ENCODE data around the gene KPNA6. TPM values are rescaled to one million over a fixed set of nuclear protein-coding genes. Genes with fewer than 3 reads are reported as not detected.

The KPNA6 gene
- total and polyA plus RNA-seq, 10 of the 15 experiments (the other 5 are each of a cell fraction or from before 2014, with no cell fraction given): 11.1 to 55.6 (median 25.9) TPM

DNA sequence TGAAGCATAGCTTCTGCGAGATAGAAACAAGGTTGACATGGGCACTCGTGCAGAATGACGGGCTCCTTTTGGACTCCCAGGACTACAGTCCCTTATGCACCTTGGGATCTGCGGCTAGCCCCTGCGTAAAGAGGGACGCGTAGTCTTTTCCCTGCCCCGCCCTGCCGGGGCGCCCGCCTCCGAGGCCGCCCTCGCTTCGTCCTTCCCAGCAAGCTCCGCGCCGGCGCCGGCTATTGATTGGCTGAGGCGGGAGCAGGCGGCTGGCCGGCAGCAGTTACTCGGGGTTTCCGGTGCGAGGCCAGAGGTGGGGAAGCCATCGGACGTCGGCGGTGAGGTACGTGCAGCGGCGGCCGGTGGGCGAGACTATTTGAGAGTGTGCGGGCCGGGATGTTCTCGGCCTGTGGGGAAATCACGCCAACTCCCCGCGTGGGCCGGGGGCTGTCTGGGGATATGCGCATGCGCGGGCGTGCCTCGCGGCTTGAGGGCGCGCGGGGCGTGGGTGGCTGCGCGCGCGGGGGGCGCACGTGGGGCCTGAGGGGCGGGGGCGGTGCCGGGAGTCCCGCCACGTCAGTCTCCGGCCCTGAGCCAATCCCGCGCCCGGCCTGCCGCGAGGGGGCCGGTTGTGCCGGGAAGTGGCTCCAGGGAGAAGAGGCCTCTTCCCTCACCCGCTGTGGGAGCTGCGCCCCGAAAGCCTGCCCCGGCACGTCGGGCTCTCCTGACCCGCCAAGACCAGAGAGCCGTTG is 71.8 kb downstream of the KPNA6 start, which contains the start of gene TXLNA (continued):
- TF ChIP-seq, protein P1, sequence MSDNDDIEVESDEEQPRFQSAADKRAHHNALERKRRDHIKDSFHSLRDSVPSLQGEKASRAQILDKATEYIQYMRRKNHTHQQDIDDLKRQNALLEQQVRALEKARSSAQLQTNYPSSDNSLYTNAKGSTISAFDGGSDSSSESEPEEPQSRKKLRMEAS (IDR thresholded peaks at IDR 0.05; ENCODE audit: low read depth, low read length): no peak; the same call in none of the 2 replicates
- peak; percentile 68 for TF ChIP-seq NR2C1 (IDR thresholded peaks at IDR 0.05)
- TF ChIP-seq, protein P2, sequence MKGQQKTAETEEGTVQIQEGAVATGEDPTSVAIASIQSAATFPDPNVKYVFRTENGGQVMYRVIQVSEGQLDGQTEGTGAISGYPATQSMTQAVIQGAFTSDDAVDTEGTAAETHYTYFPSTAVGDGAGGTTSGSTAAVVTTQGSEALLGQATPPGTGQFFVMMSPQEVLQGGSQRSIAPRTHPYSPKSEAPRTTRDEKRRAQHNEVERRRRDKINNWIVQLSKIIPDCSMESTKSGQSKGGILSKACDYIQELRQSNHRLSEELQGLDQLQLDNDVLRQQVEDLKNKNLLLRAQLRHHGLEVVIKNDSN (IDR thresholded peaks at IDR 0.05; ENCODE audit: borderline replicate concordance, extremely low read length, insufficient read depth, low read depth, low read length): peak; percentile 77
- no peak for TF ChIP-seq NR2C2 (IDR thresholded peaks at IDR 0.05; ENCODE audit: borderline replicate concordance, control insufficient read depth, insufficient read length, low read depth)
- TF ChIP-seq CHD4 (IDR thresholded peaks at IDR 0.05): no peak
- TF ChIP-seq, protein P3, sequence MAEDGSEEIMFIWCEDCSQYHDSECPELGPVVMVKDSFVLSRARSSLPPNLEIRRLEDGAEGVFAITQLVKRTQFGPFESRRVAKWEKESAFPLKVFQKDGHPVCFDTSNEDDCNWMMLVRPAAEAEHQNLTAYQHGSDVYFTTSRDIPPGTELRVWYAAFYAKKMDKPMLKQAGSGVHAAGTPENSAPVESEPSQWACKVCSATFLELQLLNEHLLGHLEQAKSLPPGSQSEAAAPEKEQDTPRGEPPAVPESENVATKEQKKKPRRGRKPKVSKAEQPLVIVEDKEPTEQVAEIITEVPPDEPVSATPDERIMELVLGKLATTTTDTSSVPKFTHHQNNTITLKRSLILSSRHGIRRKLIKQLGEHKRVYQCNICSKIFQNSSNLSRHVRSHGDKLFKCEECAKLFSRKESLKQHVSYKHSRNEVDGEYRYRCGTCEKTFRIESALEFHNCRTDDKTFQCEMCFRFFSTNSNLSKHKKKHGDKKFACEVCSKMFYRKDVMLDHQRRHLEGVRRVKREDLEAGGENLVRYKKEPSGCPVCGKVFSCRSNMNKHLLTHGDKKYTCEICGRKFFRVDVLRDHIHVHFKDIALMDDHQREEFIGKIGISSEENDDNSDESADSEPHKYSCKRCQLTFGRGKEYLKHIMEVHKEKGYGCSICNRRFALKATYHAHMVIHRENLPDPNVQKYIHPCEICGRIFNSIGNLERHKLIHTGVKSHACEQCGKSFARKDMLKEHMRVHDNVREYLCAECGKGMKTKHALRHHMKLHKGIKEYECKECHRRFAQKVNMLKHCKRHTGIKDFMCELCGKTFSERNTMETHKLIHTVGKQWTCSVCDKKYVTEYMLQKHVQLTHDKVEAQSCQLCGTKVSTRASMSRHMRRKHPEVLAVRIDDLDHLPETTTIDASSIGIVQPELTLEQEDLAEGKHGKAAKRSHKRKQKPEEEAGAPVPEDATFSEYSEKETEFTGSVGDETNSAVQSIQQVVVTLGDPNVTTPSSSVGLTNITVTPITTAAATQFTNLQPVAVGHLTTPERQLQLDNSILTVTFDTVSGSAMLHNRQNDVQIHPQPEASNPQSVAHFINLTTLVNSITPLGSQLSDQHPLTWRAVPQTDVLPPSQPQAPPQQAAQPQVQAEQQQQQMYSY (CRISPR knock-in tag; IDR thresholded peaks at IDR 0.05): no peak
- peak; percentile 97 for TF ChIP-seq PML (IDR thresholded peaks at IDR 0.05; ENCODE audit: low read length)
- peak in 1 of 2 experiments; percentile 14; a peak in 1 of 4 replicates for TF ChIP-seq CEBPB (IDR thresholded peaks at IDR 0.05; ENCODE audit: borderline replicate concordance in 1 of 2, low read depth in 2 of 2, low read length in 2 of 2)
- no peak for TF ChIP-seq KAT2A (conservative IDR thresholded peaks at IDR 0.05; ENCODE audit: control insufficient read depth, low read depth, low read length)
- 0 out of 2 replicates have a peak, but pooled peaks have one; percentile 7 for TF ChIP-seq SREBF1 (IDR thresholded peaks at IDR 0.05; ENCODE audit: low read length)
- no peak for TF ChIP-seq SUPT20H (IDR thresholded peaks at IDR 0.05; ENCODE audit: borderline replicate concordance, control insufficient read depth, low read depth, low read length)
- TF ChIP-seq ATF7 (IDR thresholded peaks at IDR 0.05; ENCODE audit: low read depth): 0 out of 2 replicates have a peak, but pooled peaks have one; percentile 32
- TF ChIP-seq EGR1 (IDR thresholded peaks at IDR 0.05; ENCODE audit: borderline replicate concordance in 1 of 2, low read depth in 2 of 2, low read length in 2 of 2): peak; percentile 57 to 99
- TF ChIP-seq POLR2AphosphoS2 (IDR thresholded peaks at IDR 0.05; ENCODE audit: low read depth, low read length): peak; percentile 74; the same call in 1 of the 2 replicates
- no peak for TF ChIP-seq SP1 (IDR thresholded peaks at IDR 0.05; ENCODE audit: low read depth, low read length)
- TF ChIP-seq, protein P4, sequence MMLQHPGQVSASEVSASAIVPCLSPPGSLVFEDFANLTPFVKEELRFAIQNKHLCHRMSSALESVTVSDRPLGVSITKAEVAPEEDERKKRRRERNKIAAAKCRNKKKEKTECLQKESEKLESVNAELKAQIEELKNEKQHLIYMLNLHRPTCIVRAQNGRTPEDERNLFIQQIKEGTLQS (IDR thresholded peaks at IDR 0.05; ENCODE audit: borderline replicate concordance, extremely low read depth, low read depth, low read length): no peak; the same call in 1 of the 2 replicates
- TF ChIP-seq CHD2 (IDR thresholded peaks at IDR 0.05; ENCODE audit: borderline replicate concordance, low read depth, low read length): peak; percentile 70; the same call in 1 of the 2 replicates
- TF ChIP-seq, protein P5, sequence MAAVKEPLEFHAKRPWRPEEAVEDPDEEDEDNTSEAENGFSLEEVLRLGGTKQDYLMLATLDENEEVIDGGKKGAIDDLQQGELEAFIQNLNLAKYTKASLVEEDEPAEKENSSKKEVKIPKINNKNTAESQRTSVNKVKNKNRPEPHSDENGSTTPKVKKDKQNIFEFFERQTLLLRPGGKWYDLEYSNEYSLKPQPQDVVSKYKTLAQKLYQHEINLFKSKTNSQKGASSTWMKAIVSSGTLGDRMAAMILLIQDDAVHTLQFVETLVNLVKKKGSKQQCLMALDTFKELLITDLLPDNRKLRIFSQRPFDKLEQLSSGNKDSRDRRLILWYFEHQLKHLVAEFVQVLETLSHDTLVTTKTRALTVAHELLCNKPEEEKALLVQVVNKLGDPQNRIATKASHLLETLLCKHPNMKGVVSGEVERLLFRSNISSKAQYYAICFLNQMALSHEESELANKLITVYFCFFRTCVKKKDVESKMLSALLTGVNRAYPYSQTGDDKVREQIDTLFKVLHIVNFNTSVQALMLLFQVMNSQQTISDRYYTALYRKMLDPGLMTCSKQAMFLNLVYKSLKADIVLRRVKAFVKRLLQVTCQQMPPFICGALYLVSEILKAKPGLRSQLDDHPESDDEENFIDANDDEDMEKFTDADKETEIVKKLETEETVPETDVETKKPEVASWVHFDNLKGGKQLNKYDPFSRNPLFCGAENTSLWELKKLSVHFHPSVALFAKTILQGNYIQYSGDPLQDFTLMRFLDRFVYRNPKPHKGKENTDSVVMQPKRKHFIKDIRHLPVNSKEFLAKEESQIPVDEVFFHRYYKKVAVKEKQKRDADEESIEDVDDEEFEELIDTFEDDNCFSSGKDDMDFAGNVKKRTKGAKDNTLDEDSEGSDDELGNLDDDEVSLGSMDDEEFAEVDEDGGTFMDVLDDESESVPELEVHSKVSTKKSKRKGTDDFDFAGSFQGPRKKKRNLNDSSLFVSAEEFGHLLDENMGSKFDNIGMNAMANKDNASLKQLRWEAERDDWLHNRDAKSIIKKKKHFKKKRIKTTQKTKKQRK (IDR thresholded peaks at IDR 0.05; ENCODE audit: low read depth, low read length): no peak
